GM19239 (cell line): ENCODE results near the gene SLC31A2.
A peak's percentile ranks its signal among the peaks of the same experiment; 100 is the strongest.
"Not testable (repeated sequence)": the region's sequence is repeated elsewhere in the genome, so short reads cannot be mapped to it uniquely, and the experiment has no call there.

Source experiments
- DNase-seq: peaks from one replicate; pipeline ENCODE4 v3.0.0; 2011; ENCODE audit warnings: low spot score; ENCODE audit not compliant: insufficient read length
- FAIRE-seq: peaks from 2 replicates; lab custom pipeline; 2011; peaks lifted over from hg19 to GRCh38; lab: Jason Lieb, UNC

SLC31A2 gene

DNA sequence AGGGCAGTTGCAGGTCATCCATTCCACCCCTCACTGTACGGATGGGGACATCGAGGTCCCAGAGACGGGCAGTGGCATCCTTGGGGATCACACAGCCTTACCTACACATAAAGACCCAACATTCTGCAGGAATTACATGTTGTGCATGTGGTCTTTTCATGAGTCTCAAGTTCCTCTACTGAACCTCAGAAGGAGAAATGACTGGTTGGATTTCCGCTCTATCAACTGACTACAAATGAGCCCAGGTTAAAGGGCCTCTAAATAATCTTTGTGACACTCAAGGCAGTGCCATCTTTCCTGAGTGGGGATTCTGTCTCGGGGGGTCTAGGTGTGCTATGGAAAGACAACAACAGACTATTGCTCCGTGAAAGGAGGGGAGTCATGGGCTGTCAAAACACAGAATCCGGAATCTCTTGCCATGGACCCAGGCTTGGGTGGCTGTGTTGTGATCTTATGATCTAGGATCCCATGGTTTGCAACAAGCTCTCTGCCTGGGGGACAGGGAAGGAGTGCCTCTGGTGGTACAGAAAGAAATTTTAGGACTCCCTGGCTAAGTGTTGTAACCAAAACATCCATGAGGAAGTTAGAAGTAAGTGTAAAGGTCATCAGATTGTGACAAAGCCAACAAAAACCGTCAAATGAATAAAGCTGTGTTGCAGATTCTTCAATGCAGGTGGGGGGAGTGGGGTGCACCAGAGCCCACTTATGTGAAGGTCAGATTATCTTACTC lies 1.9 kb upstream of the SLC31A2 start:
- no peak for DNase-seq
- no peak for FAIRE-seq

DNA sequence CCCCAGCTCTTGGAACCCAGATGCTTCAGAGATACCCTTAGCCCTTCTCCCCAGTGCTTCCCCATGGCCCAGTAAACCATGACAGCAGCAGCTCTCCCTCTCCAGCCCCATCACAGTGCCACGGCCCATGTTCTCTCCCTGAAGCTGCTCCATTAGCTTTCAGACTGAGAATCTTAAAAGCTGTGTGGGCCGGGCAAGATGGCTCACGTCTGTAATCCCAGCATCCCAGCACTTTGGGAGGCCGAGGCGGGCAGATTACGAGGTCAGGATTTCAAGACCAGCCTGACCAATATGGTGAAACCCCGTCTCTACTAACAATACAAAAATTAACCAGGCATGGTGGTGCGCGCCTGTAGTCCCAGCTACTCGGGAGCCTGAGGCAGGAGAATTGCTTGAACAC lies 1.2 kb upstream of the SLC31A2 start:
- DNase-seq, FAIRE-seq: not testable (repeated sequence)

DNA sequence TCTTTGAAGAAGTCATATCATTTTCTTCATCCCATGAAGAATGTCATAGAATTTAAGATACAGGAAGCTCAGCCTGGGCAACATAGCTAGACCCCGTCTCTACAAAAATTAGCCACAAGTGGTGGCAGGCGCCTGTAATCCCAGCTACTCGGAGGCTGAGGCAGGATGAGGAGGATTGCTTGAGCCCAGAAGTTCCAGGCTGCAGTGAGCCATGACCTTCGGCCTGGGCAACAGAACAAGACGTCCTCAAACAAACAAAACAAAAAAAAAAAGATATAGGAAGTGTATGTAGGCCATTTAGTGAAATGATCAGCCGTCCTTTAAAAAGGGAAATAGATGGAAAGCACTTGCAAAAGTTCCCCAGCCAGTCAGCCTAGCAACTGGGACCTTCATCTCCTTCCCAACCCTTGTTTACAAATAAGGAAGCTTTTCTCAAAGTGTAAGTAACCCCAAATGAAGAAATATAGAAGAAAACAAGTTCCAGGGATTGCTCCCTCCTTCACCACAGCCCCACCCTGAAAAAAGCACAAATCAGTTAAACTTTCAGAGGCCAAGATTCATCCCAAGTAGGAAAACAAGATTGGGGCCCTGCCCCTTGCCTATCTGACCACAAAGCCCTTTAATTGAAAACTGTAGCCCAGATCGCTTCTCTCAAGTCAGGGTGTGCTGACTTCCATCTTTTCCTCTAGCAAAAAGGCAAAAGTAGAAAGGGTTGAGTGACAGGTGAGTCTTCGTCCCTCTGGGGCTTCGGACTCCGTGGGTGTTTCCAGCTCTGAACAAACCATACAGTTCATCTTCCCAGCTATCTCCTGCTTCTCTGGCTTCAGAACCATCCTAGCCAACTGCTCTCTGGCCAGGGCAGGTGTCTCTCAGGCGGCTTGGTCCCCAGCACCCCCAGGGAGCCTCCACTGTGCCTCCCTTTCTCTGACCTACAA lies 1.2 kb downstream of the SLC31A2 start:
- DNase-seq (no peak), FAIRE-seq (peak; percentile 31)

DNA sequence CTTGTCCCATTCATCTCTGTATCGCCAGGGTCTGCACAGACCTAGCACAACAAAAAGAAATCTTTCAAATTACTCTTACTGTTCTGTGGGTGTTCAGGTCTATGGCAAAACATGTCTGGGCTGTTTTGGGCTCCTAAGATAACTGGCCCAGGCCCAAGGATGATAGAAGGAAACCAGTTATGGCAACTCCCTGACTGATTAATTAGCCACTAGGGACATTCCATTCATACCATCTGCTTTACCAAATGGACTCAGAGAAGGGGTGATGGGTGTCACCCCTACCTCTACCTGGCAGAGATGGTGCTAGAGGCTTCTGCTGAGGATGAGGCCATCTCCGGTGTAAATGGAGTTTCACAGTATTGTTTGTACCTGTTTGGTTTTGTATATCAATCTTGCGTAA lies 1.9 kb downstream of the SLC31A2 start:
- DNase-seq (no peak), FAIRE-seq (no peak)

DNA sequence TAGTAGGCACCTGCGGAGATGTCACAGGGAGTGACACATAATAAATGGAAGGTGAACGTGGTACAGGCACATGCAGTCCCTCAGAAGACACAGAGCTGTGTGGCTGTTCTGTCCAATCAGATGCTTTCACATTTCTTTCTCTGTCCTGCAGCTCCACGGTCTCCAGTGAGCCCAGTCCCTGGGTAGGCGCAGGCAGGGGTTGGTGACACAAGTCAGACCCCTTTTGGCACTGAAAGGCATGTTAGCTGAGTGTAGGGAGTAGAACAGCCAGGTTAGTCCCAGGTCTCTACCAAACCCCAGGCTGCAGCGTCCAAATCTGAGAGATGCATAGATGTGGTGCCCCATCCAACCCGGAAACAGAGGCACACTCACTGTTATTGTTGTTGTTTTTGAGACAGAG lies 2.8 kb downstream of the SLC31A2 start:
- FAIRE-seq = no peak
- no peak for DNase-seq

DNA sequence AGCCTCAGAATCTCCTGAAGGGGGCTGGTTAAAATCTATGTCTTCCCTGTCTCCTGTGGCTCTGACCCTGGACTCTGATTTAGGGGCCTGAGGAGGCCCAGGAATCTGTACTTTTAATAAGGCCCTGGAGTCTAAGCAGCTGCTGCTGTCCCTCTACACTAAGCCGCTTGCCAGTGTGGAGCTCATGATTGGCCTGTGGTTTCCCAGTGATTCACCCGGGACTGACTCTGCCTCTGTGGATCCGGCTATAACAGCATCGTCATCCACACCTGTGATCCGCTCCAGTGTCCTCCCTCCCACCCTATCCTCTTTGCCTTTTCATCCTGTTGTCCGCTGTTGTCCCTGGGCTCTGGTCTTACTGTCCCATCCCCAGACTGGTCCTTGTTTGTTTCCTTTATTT lies 3.7 kb downstream of the SLC31A2 start:
- FAIRE-seq (no peak), DNase-seq (no peak)

DNA sequence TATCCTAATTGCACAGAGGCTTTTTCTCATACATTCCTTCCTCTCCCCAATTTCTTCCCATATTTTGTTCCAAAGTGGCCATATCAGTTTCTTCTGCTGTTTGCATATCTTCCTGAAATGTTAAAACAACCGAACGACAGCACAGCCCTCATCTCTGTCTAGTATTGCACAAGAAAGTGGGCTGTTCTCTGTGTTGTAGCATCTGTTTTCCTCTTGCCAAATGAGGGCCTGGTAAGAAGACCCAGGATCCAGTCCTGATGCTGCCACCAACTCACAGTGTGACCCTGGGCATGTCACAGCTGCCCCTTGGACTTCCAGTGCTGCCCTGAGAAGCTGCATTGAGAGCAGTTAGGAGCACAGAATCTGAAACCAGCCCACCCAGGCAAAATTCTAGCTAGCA lies 4.1 kb downstream of the SLC31A2 start:
- DNase-seq (no peak), FAIRE-seq (no peak)

DNA sequence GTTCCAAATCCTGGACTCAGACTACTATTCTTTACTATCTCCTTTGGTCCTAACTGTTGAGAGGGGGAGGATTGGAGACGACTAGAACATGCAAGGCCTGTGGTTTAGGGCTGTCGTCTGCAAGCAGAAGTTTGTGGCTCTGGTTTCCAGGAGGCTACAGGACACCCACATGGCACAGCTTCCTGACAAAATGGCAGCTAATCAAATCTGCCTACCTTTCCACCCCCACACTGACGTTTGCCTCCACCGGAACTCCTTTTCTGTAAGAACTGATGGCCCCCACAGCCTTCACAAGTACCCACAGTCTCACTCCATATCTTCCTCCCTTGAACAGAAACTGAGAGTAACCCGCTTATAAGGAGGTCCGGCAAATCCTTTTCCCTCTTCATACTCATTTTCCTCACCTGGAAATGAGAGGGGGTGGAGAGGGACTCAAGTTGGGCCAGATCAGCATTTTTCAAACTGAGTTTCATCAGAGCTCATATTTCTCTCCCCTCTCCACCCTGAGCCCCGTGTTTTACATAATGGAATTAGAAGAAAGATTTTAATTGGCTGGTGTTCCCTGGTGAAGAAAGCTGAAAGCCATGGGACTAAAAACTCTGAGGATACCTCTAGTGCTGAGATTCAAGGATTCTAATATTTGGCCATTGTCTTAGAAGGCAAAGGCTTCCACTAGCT lies 5.2 kb downstream of the SLC31A2 start:
- no peak for DNase-seq
- no peak for FAIRE-seq

DNA sequence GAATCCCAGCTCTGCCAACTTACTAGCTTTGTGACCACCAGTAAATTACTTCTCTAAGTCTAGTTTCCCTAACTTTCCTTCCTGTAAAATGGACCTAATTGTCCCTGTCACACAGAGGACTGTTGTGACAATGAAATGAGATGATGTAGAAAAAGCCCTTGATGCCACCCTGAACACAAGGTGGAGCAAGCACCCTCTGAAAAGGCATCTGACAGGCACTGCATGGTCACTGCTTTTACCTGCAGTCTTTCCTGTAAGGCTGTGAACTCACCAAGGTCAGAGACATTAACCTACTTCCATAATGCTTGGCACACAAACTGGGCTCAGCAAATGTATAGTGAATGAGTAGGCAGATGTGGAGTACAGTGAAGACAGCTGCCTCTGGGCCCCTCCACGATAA lies 6.1 kb downstream of the SLC31A2 start:
- DNase-seq (no peak), FAIRE-seq (no peak)

DNA sequence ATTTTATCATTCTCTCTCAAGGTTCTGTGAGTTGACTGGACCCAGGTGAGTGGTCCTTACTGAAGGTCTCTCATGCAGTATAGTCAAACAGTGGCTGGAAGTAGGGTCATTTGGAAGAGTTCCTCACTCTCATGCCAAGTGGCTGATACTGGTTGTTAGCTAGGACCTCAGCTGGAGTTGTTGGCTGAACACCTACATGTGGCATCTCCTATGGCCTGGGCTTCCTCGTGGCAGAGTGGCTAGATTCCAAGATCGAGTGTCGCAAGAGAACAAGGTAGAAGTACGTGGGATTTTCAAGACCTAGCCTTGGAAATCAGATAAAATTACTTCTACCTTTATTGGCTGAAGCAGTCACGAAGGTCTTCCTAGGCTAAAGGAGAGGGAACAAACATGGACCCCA lies 7.6 kb downstream of the SLC31A2 start:
- no peak for FAIRE-seq
- DNase-seq = no peak

DNA sequence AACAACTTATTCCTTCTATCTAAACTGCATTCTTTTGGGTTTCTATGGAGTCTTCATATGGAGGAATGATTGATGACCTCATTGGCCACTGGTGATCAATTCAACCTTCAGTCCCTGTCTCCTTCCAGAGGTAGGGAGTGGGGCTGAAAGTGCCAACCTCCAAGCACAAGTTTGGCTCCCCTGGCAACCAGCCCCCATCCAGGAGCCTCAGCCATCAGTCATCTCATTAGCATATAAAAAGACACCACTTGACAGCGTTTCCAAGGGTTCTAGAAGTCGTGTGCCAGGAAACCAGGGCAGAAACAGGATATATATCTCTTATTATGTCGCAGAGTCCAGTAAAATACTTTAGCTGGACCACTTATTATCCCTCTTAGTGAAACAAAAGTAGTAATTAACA lies 9.8 kb downstream of the SLC31A2 start:
- FAIRE-seq (no peak), DNase-seq (no peak)

DNA sequence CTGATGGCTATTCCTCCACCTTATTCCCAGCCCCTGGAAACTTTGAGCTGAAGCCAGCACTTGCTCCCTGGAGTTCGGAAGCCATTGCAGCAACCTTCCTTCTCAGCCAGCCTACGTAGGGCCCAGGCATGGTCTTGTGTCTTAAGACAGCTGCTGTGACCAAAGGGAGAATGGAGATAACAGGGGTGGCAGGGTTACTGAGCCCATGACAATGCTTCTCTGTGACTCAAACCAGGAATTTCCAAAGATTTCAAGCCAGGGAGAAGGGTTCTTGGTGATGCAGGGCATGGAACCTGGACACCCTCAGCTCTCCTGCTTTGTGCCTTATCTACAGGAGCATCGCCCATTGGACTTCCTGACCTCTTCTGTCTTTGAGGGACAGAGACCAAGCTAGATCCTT lies 12.2 kb downstream of the SLC31A2 start:
- FAIRE-seq = no peak
- no peak for DNase-seq

DNA sequence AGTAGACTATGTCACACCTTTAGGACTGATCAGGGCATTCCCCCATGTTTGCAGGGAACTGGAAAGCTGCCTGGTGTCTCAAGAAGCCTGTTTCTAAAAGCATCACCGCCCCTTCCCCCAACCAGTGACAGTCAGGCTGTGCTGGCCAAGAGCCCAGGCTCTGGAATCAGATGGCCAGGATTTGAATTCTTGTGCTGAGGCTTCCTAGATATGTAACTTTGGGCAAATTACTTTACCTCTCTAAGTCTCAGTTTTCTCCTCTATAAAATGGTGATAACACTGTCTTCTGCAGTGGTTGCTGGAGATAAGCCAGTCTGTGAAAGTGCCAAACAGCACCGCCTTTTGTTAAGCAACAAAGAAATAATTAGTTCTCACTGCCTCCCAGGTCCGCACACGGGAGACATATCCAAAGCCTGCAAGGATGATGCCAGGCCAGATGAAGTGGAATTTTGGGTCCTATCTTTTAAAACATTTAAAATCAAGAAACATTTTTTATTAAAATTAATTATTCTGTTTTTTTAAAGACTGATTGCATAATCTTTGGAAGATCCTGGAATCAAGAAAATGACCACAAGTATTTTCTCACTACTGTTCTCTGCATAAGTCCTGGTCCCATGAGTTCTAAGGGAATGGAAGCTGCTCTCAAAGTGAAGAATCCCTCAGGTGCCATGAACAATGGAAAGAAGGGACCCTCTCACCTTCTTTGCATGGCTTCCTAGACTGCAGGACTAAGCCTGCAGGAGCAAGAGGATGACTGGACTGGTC lies 13.9 kb downstream of the SLC31A2 start:
- FAIRE-seq (no peak), DNase-seq (no peak)

DNA sequence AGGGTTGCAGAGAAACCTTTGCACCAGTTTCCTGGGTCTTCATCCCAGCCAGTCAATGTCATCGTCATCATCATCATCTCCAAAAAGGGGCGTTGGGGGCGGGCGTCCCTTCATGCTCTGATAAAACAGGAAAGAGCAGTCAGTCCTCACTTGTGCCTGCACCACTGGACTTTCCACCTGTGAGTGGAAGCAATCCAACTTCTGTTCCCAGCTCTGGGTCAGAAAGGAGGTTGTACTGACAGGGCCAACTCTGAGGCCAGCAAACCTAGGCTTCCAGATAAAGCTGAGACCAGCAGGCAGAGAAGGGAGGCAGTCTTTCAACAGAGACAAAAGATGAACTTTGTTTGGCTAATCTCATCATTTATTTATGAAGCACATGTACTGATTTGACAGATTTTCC lies 15.2 kb downstream of the SLC31A2 start:
- DNase-seq (no peak), FAIRE-seq (no peak)

DNA sequence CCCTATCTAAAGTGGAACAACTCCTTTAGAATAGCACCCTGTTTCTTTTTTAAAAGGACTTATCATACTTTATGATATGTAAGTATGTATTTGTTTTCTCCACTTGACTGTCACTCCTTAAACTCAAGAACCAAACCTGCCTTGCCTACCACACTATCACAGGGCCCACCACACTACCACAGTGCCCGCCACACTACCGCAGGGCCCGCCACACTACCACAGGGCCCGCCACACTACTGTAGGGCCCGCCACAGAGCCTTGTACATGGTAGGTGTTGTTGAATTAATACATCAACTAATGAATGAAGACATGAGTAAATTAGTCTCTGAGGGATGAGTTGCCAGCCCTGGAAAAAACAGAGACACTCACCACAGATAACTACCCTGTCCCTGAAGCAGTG lies 18.0 kb downstream of the SLC31A2 start:
- no peak for DNase-seq
- FAIRE-seq = no peak

DNA sequence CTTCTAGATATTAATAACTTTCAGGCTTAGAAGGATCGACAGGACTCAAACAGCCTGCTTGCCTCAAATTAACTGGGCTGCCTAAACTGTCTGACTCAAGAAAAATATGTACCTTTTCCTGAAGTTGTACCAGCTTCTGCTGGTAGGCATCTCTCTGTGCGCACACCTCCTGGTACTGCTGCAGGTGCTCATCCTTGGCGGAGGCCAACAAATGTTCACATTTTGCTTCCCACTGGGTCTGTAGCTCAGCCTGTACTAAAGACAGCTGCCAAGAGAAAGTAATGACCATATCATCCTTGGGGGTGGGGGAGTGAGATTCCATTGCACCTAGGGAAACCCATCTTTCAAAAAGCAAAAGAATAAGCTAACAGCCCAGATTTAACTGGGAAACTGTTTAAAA lies 22.5 kb downstream of the SLC31A2 start:
- FAIRE-seq = no peak
- DNase-seq = no peak

DNA sequence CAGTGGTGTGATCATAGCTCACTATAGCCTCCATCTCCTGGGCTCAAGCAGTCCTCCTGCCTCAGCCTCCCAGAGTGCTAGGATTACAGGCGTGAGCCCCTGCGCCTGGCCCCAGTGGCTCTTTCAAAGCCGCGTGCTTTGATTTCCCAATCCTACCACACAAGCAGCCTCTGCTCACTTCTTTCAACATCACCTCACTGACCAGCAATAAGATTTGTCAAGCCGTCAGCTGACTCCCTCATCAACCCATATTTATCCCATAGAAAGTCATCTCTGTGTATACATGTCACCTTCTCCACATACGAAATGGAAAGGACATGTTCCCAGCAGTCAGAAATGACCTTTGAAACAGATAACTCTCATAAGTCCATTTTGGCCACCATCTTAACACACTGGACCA lies 26.0 kb downstream of the SLC31A2 start:
- DNase-seq (no peak), FAIRE-seq (no peak)

DNA sequence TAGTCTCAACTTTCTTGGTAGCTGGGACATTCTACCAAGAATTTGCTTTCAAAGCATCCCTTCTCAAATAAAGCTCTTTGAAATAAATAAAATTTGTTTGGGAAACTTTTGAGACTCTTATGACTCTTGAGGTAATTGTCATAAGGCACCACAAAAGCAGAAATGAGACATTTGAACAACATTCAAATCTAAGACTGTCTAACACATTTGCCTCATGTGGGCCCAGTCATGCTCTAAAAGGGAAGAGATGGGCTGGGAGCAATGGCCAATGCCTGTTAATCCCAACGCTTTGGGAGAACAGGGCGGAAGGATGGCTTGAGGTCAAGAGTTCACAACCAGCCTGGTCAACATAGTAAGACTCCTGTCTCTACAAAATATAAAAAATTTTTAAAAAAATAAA lies 26.4 kb downstream of the SLC31A2 start:
- no peak for DNase-seq
- no peak for FAIRE-seq

DNA sequence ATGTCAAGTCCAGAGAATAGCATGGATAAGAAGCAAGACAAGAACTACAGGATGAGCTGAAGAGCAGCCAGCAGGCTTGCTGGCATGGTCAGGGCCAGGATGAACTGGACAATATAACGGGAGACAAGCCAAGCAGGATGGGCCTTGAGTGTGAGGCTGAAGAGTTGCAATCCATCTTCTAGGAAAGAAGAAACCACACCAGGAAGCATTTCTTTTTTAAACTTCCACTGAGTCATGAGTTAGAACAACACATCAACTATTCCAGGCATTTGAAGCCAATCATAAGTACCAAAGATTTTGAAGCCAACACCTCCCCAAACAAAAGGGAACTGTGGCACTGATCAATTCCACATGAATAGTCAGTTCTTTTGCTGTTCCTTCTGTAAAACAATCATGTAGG lies 27.3 kb downstream of the SLC31A2 start:
- no peak for DNase-seq
- no peak for FAIRE-seq

DNA sequence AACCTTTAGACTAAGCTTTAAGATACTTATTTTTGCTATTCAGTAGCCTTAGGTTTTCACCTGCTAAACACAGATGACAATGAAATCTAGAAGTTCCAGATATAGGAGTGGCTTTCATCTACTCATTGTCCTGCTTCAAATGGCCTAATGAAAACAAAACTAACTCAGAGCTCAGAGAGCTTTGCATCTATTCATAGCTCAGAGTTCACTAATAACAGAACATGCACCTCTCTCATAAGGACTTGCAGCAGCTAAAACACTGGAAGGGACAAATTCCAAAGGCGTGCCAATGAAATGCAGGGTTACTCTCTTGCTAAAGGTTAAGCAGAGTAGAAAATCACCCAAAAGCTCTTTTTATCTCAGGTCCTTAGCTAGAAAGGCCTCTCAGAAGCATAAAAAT lies 29.0 kb downstream of the SLC31A2 start:
- no peak for FAIRE-seq
- no peak for DNase-seq
